Osteocyte (in vitro differentiated cells): ENCODE measurements around the gene KRT32. TPM values are rescaled to one million over a fixed set of nuclear protein-coding genes. Genes with fewer than 3 reads are reported as not detected.

Source experiments
- DNase-seq: peaks from one replicate; pipeline ENCODE4 v3.0.0; 2021; ENCODE audit warnings: mixed read lengths; ENCODE audit not compliant: unreplicated experiment; ENCODE audit errors: extremely low spot score
- H3K27ac Mint-ChIP-seq: one replicate; pipeline ENCODE4 v1.8.0; 2021; ENCODE audit warnings: mild to moderate bottlenecking, mixed read lengths; ENCODE audit not compliant: unreplicated experiment
- H3K27me3 Mint-ChIP-seq: one replicate; pipeline ENCODE4 v1.8.0; 2021; ENCODE audit warnings: mixed read lengths; ENCODE audit not compliant: unreplicated experiment
- H3K36me3 Mint-ChIP-seq: one replicate; pipeline ENCODE4 v1.8.0; 2021; ENCODE audit warnings: mixed read lengths; ENCODE audit not compliant: unreplicated experiment
- H3K4me1 Mint-ChIP-seq: one replicate; pipeline ENCODE4 v1.8.0; 2021; ENCODE audit warnings: mixed read lengths; ENCODE audit not compliant: unreplicated experiment
- H3K4me3 Mint-ChIP-seq: one replicate; pipeline ENCODE4 v1.8.0; 2021; ENCODE audit warnings: mild to moderate bottlenecking, moderate library complexity, mixed read lengths; ENCODE audit not compliant: unreplicated experiment
- H3K9me3 Mint-ChIP-seq: one replicate; pipeline ENCODE4 v1.8.0; 2021; ENCODE audit warnings: mixed read lengths; ENCODE audit not compliant: unreplicated experiment
- CTCF ChIP-seq: fragments of 200-600 bp; sonication (generic); IDR thresholded peaks from 2 replicates; pipeline ENCODE4 v1.5.0; 2021; ENCODE audit warnings: antibody characterized with exemption, mild to moderate bottlenecking, moderate library complexity
- microRNA-seq: library from miRNA; unstranded; fragments of <30 nt; microRNA quantifications from one replicate; pipeline ENCODE4 v1.1.0, GENCODE V29; 2020; ENCODE audit not compliant: unreplicated experiment
- total RNA-seq: library from RNA; stranded (reverse); gene quantifications from 2 replicates; pipeline ENCODE4 v1.2.1, GENCODE V29; 2021

KRT32 gene
- total RNA-seq, 1 donor from 2014 or later, result not detected

DNA sequence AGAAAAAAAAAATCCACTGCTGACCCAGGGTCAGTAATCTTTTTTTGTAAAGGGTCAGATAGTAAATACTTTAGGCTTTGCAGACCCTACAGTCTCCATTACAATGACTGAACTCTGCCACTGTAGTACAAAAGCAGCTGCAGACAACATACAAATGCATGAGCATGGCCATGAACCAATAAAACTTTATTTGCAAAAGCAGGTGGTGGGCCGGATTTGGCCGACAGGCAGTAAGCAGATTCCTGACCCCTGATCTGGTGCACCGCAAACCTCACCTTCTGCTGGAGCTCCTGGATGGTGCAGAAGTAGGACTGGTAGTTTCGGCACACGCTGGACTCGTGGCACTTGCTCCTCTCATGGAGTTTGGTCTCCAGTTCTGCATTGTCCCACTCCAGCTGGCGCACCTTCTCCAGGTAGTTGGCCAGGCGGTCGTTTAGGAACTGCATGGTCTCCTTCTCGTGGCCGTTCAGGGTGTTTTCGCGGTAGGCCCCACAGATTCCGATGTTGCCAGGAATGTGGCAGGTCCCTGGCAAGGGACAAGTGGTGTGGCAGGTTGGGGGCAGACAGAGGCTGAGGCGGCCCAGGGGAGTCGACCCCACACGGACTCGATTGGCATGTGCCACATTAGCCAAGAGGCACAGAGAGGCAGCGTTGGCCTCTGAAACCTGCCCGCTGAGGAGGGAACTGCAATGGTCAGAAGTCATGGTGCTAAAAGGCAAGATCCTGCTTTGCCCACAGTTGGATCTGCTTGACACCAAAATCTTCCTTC, 55.9 kb downstream of the KRT32 start:
- DNase-seq, result no peak
- peaks cover 2% of the 10 kb centered on the region for H3K27me3 Mint-ChIP-seq
- H3K4me1 Mint-ChIP-seq, result peaks cover 9% of the 10 kb centered on the region
- H3K4me3 Mint-ChIP-seq, result no peak overlapping the region
- no peak overlapping the region for H3K27ac Mint-ChIP-seq
- no peaks in the 10 kb centered on the region for H3K36me3 Mint-ChIP-seq
- no peak for TF ChIP-seq CTCF
- H3K9me3 Mint-ChIP-seq, result no peaks in the 10 kb centered on the region

Small RNA genes lying within 50 kb of the gene (microRNA-seq; reads per million reads assigned to microRNA genes)
- not detected for gene MIR6510

Other genes starting within 250 kb of the KRT32 start
- not detected in 2 replicates for gene KRTAP9-2, start 240.7 kb downstream of the KRT32 start, total RNA-seq
- gene KRTAP9-3, start 234.9 kb downstream of the KRT32 start, total RNA-seq, result not detected in 2 replicates
- gene KRTAP9-8, start 229.4 kb downstream of the KRT32 start, total RNA-seq, result not detected in 2 replicates
- gene KRTAP9-4, start 217.7 kb downstream of the KRT32 start, total RNA-seq, result not detected in 2 replicates
- gene KRTAP9-9, start 212.0 kb downstream of the KRT32 start, total RNA-seq, result not detected in 2 replicates
- not detected in 2 replicates for gene KRTAP9-6, start 202.0 kb downstream of the KRT32 start, total RNA-seq
- gene KRTAP9-7, start 191.7 kb downstream of the KRT32 start, total RNA-seq, result not detected in 2 replicates
- not detected in 2 replicates for gene KRTAP29-1, start 164.5 kb downstream of the KRT32 start, total RNA-seq
- not detected in 2 replicates for gene KRTAP16-1, start 158.1 kb downstream of the KRT32 start, total RNA-seq
- not detected in 2 replicates for gene KRTAP17-1, start 151.7 kb downstream of the KRT32 start, total RNA-seq
- gene KRT33A, start 116.6 kb downstream of the KRT32 start, total RNA-seq, result not detected in 2 replicates
- not detected in 2 replicates for gene KRT33B, start 97.6 kb downstream of the KRT32 start, total RNA-seq
- gene KRT34, start 85.1 kb downstream of the KRT32 start, total RNA-seq, result not detected in 2 replicates
- not detected in 2 replicates for gene KRT31, start 69.8 kb downstream of the KRT32 start, total RNA-seq
- not detected in 2 replicates for gene KRT37, start 42.8 kb downstream of the KRT32 start, total RNA-seq
- not detected in 2 replicates for gene KRT38, start 26.4 kb downstream of the KRT32 start, total RNA-seq
- gene KRT35, start 13.8 kb upstream of the KRT32 start, total RNA-seq, result not detected in 2 replicates
- not detected in 2 replicates for gene KRT36, start 22.5 kb upstream of the KRT32 start, total RNA-seq
- gene KRT13, start 38.2 kb upstream of the KRT32 start, total RNA-seq, result not detected in 2 replicates
- gene KRT15, start 51.5 kb upstream of the KRT32 start, total RNA-seq, result not detected in 2 replicates
- gene KRT19, start 60.9 kb upstream of the KRT32 start, total RNA-seq, result 0.65 and 1.5 TPM in 2 replicates
- gene KRT9, start 104.7 kb upstream of the KRT32 start, total RNA-seq, result 0.30 TPM in 1 of 2 replicates, not detected in the other
- gene KRT14, start 119.5 kb upstream of the KRT32 start, total RNA-seq, result not detected in 2 replicates
- gene KRT16, start 145.4 kb upstream of the KRT32 start, total RNA-seq, result 1.3 and 1.4 TPM in 2 replicates
- 40.5 and 43.2 TPM in 2 replicates for gene KRT17, start 157.2 kb upstream of the KRT32 start, total RNA-seq
- gene EIF1, start 221.5 kb upstream of the KRT32 start, total RNA-seq, result 1,019 and 1,057 TPM in 2 replicates
- gene GAST, start 244.9 kb upstream of the KRT32 start, total RNA-seq, result not detected in 2 replicates